Measurements from ENCODE around the gene VMP1.
A peak's percentile ranks its signal among the peaks of the same experiment; 100 is the strongest.
"Not testable (repeated sequence)": the region's sequence is repeated elsewhere in the genome, so short reads cannot be mapped to it uniquely, and the experiment has no call there.

VMP1 gene

DNA sequence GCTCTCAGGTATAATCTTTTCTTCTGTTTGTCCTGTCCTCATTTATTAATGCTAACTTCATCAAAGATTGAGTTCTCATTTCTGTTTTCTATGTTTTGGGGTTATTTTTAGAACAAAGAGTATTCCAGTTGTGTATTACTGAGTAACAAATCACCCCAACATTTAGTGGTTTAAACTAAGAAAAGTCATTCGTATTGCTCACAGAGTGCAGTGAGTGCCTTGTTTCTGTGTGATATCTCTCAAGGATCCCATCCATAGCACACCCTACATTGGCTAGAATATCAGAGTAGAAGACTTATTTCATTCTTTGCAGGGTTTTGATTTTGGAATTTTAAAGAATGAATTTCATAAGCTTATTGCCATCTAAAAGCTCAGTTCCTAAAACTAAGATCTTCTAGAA lies 72.1 kb downstream of the VMP1 start:
- no peak for DNase-seq (ENCODE audit: low read depth in 2 of 2)

- not testable (repeated sequence) for DNase-seq (ENCODE audit: low read depth in 2 of 2)
These were observed 73.1 kb downstream of the VMP1 start for GRCh38 chr17:59780548-59780947.

- no peak for DNase-seq (ENCODE audit: low read depth in 2 of 2)
These were observed 76.0 kb downstream of the VMP1 start for GRCh38 chr17:59783221-59784047.

DNA sequence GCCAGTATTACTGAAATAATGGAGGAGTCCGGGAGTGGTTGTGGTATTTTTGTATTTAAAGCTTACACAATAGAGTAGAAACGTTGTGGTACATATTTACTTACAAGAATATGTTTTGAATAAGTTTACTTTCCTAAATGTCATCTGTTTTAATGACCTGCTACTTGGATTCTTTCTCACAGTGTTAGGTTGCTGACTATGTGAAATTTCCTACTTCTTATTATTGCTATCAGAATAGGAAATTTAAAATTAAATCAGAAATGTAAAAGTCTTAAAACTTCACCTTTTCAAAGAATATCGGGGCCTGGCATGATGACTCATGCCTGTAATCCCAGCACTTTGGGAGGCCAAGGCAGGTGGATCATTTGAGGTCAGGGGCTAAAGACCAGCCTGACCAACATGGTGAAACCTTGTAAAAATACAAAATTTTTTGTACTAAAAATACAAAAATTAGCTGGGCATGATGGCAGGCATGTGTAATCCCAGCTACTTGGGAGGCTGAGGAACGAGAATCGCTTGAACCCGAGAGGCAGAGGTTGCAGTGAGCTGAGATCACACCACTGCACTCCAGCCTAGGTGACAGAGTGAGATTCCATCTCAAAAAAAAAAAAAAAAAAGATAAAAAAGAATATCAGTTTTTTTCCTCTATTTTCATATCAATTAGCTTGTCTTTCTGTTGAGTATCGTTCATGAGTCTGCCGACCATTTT lies 77.8 kb downstream of the VMP1 start:
- no peak for DNase-seq (ENCODE audit: low read depth in 2 of 2)

DNA sequence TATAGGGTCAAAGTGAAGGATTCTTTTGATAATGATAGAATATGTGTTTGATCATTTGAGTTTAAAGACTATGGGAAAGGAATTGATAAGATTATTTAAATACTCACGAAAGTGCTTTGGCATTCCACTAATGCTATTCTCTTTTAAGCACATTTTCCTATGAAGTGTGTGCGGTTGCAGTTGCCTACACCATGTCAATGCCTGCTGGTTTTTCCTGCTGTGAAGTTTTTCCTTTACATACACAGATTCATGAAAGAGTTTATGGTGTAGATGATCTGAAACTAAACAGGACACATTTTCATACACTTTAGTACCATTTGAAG lies 78.7 kb downstream of the VMP1 start:
- no peak for DNase-seq (ENCODE audit: low read depth in 2 of 2)

DNA sequence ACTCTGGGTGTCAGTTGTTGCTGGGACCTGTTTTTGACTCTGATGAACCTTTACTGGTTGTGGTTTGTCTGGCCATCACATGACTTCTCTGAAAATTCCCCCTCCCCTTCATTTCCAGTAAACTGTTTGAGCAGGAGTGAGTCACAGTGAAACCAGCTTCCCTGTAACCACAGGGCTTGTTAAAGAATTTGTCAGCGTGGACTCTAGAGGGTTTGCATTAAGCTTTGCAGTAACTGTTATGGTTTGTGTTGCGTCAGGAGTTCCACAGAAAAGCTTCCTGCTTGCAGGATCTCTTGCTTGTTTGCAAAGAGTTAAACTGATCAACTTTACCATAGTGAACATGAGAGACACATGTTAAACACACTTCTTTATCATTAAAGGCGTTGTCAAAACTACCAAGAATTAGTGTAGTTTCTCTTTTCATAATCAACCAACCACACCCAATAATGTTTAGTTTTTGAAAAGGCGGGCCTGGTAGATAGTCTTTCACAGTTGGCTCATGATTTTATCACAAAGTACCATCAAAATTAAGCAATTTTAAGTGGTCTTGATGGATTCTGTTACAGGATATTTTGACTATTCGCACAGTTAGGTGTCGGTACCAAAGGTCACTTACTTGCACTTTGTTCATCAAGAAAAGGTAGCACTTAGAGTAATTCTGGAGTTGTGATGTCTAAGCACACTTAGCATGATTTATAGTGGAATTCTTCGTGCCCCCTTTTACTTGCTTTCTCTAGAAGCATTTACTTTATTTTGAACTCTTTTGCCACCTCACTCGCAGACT lies 79.3 kb downstream of the VMP1 start:
- DNase-seq (ENCODE audit: low read depth in 2 of 2): peak; percentile 65 to 69

DNA sequence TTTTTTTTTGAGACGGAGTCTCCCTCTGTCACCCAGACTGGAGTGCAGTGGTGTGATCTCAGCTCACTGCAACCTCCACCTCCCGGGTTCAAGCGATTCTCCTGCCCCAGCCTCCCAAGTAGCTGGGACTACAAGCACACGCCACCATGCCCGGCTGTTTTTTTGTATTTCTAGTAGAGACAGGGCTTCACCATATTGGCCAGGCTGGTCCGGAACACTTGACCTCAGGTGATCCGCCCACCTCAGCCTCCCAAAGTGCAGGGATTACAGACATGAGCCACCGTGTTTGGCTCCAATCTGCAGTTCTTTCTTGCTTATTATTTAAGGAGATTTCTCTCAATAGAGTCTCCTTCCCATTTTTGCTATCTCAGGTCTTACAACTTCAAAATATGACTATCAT lies 82.4 kb downstream of the VMP1 start:
- DNase-seq (ENCODE audit: low read depth in 2 of 2): not testable (repeated sequence)

DNA sequence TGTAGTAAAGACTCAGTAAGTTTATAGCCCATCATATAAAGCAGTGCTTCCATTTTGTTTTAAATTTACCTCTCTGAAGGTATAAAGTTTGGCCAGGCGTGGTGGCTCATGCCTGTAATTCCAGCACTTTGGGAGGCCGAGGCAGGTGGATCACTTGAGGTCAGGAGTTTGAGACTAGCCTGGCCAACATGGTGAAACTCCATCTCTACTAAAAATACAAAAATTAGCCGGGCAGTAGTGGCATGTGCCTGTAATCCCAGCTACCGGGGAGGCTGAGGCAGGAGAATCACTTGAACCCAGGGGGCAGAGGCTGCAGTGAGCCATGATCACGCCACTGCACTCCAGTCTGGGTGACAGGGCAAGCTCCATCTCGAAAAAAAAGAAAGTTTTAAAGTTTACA lies 83.0 kb downstream of the VMP1 start:
- DNase-seq (ENCODE audit: low read depth in 2 of 2): not testable (repeated sequence)

DNA sequence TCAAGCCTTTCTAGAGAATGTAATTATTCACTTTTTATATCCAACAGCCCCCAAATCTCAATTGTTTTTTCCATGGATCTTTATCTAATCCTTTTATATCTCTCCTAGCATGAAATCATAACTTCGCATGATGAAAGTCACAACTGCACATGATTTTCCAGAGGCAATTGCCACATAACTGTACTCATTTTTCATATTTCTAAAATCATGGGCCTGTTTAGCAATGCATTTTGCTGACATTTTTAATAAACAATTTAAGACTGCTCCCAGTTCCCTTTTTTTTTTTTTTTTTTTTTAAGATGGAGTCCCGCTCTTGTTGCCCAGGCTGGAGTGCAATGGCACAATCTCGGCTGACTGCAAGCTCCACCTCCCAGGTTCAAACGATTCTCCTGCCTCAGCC lies 83.5 kb downstream of the VMP1 start:
- no peak for DNase-seq (ENCODE audit: low read depth in 2 of 2)

- no peak for DNase-seq (ENCODE audit: low read depth in 2 of 2)
These were observed 84.4 kb downstream of the VMP1 start for GRCh38 chr17:59791603-59792457.

DNA sequence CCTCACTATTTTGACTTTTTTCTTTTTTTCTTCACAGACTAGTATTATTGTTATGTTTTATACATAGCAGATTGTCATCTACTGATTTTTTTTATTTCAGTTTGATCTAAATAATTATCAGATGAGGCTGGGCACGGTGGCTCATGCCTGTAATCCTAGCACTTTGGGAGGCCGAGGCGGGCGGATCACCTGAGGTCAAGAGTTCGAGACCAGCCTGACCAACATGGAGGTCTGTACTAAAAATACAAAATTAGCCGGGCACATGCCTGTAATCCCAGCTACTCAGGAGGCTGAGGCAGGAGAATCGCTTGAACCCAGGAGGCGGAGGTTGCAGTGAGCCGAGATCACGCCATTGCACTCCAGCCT lies 85.0 kb downstream of the VMP1 start:
- DNase-seq (ENCODE audit: low read depth in 2 of 2): not testable (repeated sequence)

- DNase-seq (ENCODE audit: low read depth in 2 of 2): no peak
These were observed 85.8 kb downstream of the VMP1 start for GRCh38 chr17:59793205-59793604.

GRCh38 chr17:59796138-59796537 lies 88.7 kb downstream of the VMP1 start:
- DNase-seq (ENCODE audit: low read depth in 2 of 2): no peak

GRCh38 chr17:59796785-59797205 lies 89.3 kb downstream of the VMP1 start:
- no peak for DNase-seq (ENCODE audit: low read depth in 2 of 2)

GRCh38 chr17:59798111-59798510 lies 90.7 kb downstream of the VMP1 start:
- no peak for DNase-seq (ENCODE audit: low read depth in 2 of 2)

- no peak for DNase-seq (ENCODE audit: low read depth in 2 of 2)
These were observed 93.1 kb downstream of the VMP1 start for GRCh38 chr17:59800530-59800942.

DNA sequence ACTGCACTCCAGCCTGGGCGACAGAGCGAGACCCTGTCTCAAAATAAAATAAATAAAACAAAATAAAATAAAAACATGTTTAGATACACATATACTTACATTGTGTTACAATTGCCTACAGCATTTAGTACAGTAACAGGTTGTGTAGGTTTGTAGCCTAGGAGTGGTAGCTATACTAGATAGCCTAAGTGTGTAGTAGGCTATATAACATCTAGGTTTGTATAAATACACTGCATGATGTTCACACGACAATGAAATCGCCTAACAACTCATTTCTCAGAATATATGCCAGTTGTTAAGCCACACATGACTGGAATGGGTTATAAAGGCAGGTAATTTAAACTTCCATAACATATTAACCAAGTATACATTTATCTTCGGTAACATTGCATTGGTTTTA lies 94.7 kb downstream of the VMP1 start:
- DNase-seq (ENCODE audit: low read depth in 2 of 2): no peak

DNA sequence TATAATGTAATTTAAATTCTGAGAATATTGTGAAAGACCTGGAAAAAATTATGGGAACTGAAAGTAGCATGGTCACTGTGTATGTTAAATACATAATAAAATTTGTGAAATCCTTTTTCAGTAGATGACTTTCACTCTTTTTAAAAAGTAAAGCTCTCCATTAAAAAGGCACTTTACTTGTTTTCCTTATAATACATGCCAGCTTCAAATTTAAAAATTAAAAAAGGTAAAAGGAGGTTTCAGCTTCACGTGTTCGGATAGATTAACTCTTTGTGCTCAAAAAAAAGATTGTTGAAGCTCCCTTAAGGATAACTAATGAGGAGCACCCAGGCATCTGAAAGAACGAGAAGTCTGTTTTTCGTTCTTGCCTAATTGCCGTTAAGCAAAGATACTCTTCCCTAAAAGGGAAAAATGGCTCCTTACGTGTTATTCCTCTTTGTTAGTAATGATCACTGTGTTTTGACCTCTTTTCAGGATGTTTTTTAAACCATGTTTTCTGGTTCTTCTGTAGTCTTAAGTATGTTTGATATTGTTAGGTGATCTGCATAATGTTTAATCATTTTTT lies 97.5 kb downstream of the VMP1 start:
- no peak for DNase-seq (ENCODE audit: low read depth in 2 of 2)

- DNase-seq (ENCODE audit: low read depth in 2 of 2): not testable (repeated sequence)
These were observed 98.9 kb downstream of the VMP1 start for GRCh38 chr17:59806322-59806721.

GRCh38 chr17:59807892-59808509 lies 100.5 kb downstream of the VMP1 start:
- DNase-seq (ENCODE audit: low read depth in 2 of 2): no peak

DNA sequence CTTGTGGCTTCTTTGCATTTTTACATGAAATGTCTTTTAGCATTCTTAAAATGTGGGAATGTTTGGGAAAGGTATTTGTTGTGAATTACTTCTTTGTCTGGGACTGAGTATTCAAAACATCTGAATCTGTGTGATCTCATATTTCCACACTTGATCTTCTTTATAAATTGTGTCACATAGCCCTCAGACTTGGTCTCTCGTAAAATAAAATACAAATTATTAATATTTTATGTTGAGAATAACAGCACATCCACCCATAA lies 103.4 kb downstream of the VMP1 start:
- DNase-seq (ENCODE audit: low read depth in 2 of 2): no peak
